Measurements from ENCODE around the gene RIC1.
A peak's percentile ranks its signal among the peaks of the same experiment; 100 is the strongest.
"Not testable (repeated sequence)": the region's sequence is repeated elsewhere in the genome, so short reads cannot be mapped to it uniquely, and the experiment has no call there.

RIC1 gene

GRCh38 chr9:5671711-5672353 is 42.9 kb downstream of the RIC1 start:
- DNase-seq (ENCODE audit: low read depth, low spot score): no peak

- not testable (repeated sequence) for DNase-seq (ENCODE audit: low read depth, low spot score)
Measured at GRCh38 chr9:5675046-5675445, 46.1 kb downstream of the RIC1 start.

- DNase-seq (ENCODE audit: low read depth, low spot score): not testable (repeated sequence)
Measured at GRCh38 chr9:5683591-5683990, 54.7 kb downstream of the RIC1 start.

- DNase-seq (ENCODE audit: low read depth, low spot score): peak; percentile 9
Measured at GRCh38 chr9:5684101-5684500, 55.2 kb downstream of the RIC1 start.

- DNase-seq (ENCODE audit: low read depth, low spot score): peak; percentile 51
Measured at GRCh38 chr9:5688109-5688508, 59.2 kb downstream of the RIC1 start.

GRCh38 chr9:5690278-5690677 is 61.4 kb downstream of the RIC1 start:
- DNase-seq (ENCODE audit: low read depth, low spot score): no peak

- no peak for DNase-seq (ENCODE audit: low read depth, low spot score)
Measured at GRCh38 chr9:5695860-5696259, 67.0 kb downstream of the RIC1 start.

- no peak for DNase-seq (ENCODE audit: low read depth, low spot score)
Measured at GRCh38 chr9:5696884-5697283, 68.0 kb downstream of the RIC1 start.

- no peak for DNase-seq (ENCODE audit: low read depth, low spot score)
Measured at GRCh38 chr9:5698004-5698403, 69.1 kb downstream of the RIC1 start.

GRCh38 chr9:5698810-5699556 is 70.1 kb downstream of the RIC1 start:
- DNase-seq (ENCODE audit: low read depth, low spot score): no peak

- no peak for DNase-seq (ENCODE audit: low read depth, low spot score)
Measured at GRCh38 chr9:5708414-5708813, 79.5 kb downstream of the RIC1 start.

- DNase-seq (ENCODE audit: low read depth, low spot score): no peak
Measured at GRCh38 chr9:5712651-5713390, 83.9 kb downstream of the RIC1 start.

- DNase-seq (ENCODE audit: low read depth, low spot score): peak; percentile 10
Measured at GRCh38 chr9:5714501-5715401, 85.8 kb downstream of the RIC1 start.

GRCh38 chr9:5715548-5716127 is 86.7 kb downstream of the RIC1 start:
- no peak for DNase-seq (ENCODE audit: low read depth, low spot score)

GRCh38 chr9:5717434-5717833 is 88.5 kb downstream of the RIC1 start:
- DNase-seq (ENCODE audit: low read depth, low spot score): not testable (repeated sequence)

- DNase-seq (ENCODE audit: low read depth, low spot score): no peak
Measured at GRCh38 chr9:5718296-5719032, 89.6 kb downstream of the RIC1 start.

- DNase-seq (ENCODE audit: low read depth, low spot score): no peak
Measured at GRCh38 chr9:5719100-5719926, 90.4 kb downstream of the RIC1 start.

GRCh38 chr9:5720151-5720550 is 91.2 kb downstream of the RIC1 start:
- DNase-seq (ENCODE audit: low read depth, low spot score): no peak

GRCh38 chr9:5721279-5722087 is 92.6 kb downstream of the RIC1 start:
- DNase-seq (ENCODE audit: low read depth, low spot score): no peak
